Endothelial cell of umbilical vein (primary cell): ENCODE measurements around the gene DIP2C. TPM values are rescaled to one million over a fixed set of nuclear protein-coding genes. Genes with fewer than 3 reads are reported as not detected.

Source experiments
- BruUV-seq: library from RNA; stranded (reverse); fragments of 400-500 nt; replicated peaks from 2 replicates; lab custom pipeline; 2021; lab: Mats Ljungman, UMichigan
- CTCF ChIA-PET: fragments of 300-600, 350-600 bp; sonication (Branson Sonifier 250); formaldehyde crosslinking; loops from one replicate; lab custom pipeline; 2021; ENCODE audit warnings: antibody characterized with exemption, inconsistent platforms; lab: Charles Lee
- POLR2A ChIA-PET: fragments of 300-600, 350-600 bp; sonication (Branson Sonifier 250); formaldehyde crosslinking; loops from one replicate; lab custom pipeline; 2021; ENCODE audit warnings: antibody characterized with exemption, inconsistent platforms; lab: Charles Lee
- DNase-seq: peaks from one replicate; pipeline ENCODE4 v3.0.0-alpha.2; 2011; ENCODE audit warnings: low read depth, low spot score
- FAIRE-seq: peaks from 2 replicates; lab custom pipeline; 2011; peaks lifted over from hg19 to GRCh38; lab: Jason Lieb, UNC
- H2AFZ ChIP-seq: 2 replicates; pipeline ENCODE4 v1.6.0; 2012; ENCODE audit warnings: low read depth, low read length, control low read depth, inconsistent platforms
- H3K27ac ChIP-seq: 2 replicates; pipeline ENCODE4 v1.5.1; 2011; ENCODE audit warnings: low read depth, mild to moderate bottlenecking, control low read depth, low read length, moderate library complexity; ENCODE audit not compliant: insufficient read depth
- H3K27me3 ChIP-seq, 2 experiments: 2 replicates each; pipeline versions ENCODE4 v1.6.0 to v1.6.1; 2011; ENCODE audit warnings: low read length in 2 of 2, mixed read lengths in 1 of 2; ENCODE audit not compliant: control insufficient read depth in 2 of 2, insufficient read depth in 2 of 2
- H3K36me3 ChIP-seq, 2 experiments: 2 replicates in 1 of 2; 3 replicates in 1 of 2; pipeline ENCODE4 v1.5.1; 2011; ENCODE audit warnings: low read length in 2 of 2, mild to moderate bottlenecking in 1 of 2, moderate library complexity in 1 of 2; ENCODE audit not compliant: control insufficient read depth in 2 of 2, insufficient read depth in 2 of 2; ENCODE audit errors: extremely low read depth in 1 of 2
- H3K4me1 ChIP-seq: 3 replicates; pipeline ENCODE4 v1.5.1; 2011; ENCODE audit warnings: mild to moderate bottlenecking, low read length; ENCODE audit not compliant: control insufficient read depth, insufficient read depth; ENCODE audit errors: extremely low read depth
- H3K4me2 ChIP-seq: 2 replicates; pipeline ENCODE4 v1.6.1; 2011; ENCODE audit warnings: low read length, control low read depth, mixed read lengths; ENCODE audit not compliant: insufficient read depth
- H3K4me3 ChIP-seq, 3 experiments: fragments of 200-600 bp in 1 of 3; sonication (generic), shearing (Covaris generic) in 1 of 3; replicated peaks in 1 of 3; 2 replicates each; pipeline ENCODE4 v1.5.1; 2011 to 2016; ENCODE audit warnings: control low read depth in 3 of 3, low read length in 3 of 3, mild to moderate bottlenecking in 2 of 3, inconsistent platforms in 1 of 3, low read depth in 1 of 3, moderate library complexity in 1 of 3; ENCODE audit not compliant: insufficient read depth in 1 of 3
- H3K79me2 ChIP-seq: 2 replicates; pipeline ENCODE4 v1.6.0; 2012; ENCODE audit warnings: low read length, inconsistent platforms; ENCODE audit not compliant: control insufficient read depth, insufficient read depth
- H3K9ac ChIP-seq: replicated peaks from 2 replicates; pipeline ENCODE3; 2011; ENCODE audit warnings: low read length, control low read depth; ENCODE audit not compliant: insufficient read depth; ENCODE audit errors: extremely low read depth
- H3K9me1 ChIP-seq: replicated peaks from 3 replicates; pipeline ENCODE4 v1.6.0; 2011; ENCODE audit warnings: mild to moderate bottlenecking, low read length; ENCODE audit not compliant: control insufficient read depth, insufficient read depth; ENCODE audit errors: extremely low read depth
- H3K9me3 ChIP-seq: replicated peaks from 2 replicates; pipeline ENCODE4 v1.5.1; 2012; ENCODE audit warnings: low read length, inconsistent platforms; ENCODE audit not compliant: control insufficient read depth, insufficient read depth
- H4K20me1 ChIP-seq: replicated peaks from 2 replicates; pipeline ENCODE3; 2011; ENCODE audit warnings: mild to moderate bottlenecking, low read length; ENCODE audit not compliant: control insufficient read depth, insufficient read depth; ENCODE audit errors: extremely low read depth
- EZH2 ChIP-seq: IDR thresholded peaks from 2 replicates; pipeline ENCODE4 v1.6.1; 2012; ENCODE audit warnings: borderline replicate concordance, low read depth, mild to moderate bottlenecking, moderate library complexity, low read length, inconsistent platforms; ENCODE audit not compliant: severe bottlenecking
- FOS ChIP-seq: IDR thresholded peaks from 2 replicates; pipeline ENCODE4 v1.6.1; 2011; ENCODE audit warnings: mild to moderate bottlenecking, low read length, moderate library complexity, borderline replicate concordance; ENCODE audit not compliant: insufficient read depth
- GATA2 ChIP-seq: IDR thresholded peaks from 2 replicates; pipeline ENCODE4 v1.7.0; 2011; ENCODE audit warnings: low read depth, mild to moderate bottlenecking, moderate library complexity, mixed read lengths, low read length; ENCODE audit not compliant: insufficient read length, insufficient read depth
- JUN ChIP-seq: IDR thresholded peaks from 2 replicates; pipeline ENCODE4 v1.6.1; 2011; ENCODE audit warnings: borderline replicate concordance, low read depth; ENCODE audit not compliant: insufficient read length, insufficient read depth
- MYC ChIP-seq: IDR thresholded peaks from one replicate; pipeline ENCODE4 v1.6.1; 2011; ENCODE audit warnings: mild to moderate bottlenecking, low read depth, low read length
- POLR2A ChIP-seq: IDR thresholded peaks from 2 replicates; pipeline ENCODE4 v1.6.1; 2012; ENCODE audit warnings: low read depth, mild to moderate bottlenecking, control low read depth, low read length
- POLR2AphosphoS5 ChIP-seq: IDR thresholded peaks from 2 replicates; pipeline ENCODE4 v1.6.1; 2012; ENCODE audit warnings: low read depth, mild to moderate bottlenecking, control low read depth, low read length, moderate library complexity; ENCODE audit not compliant: insufficient read depth
- dilution Hi-C: fragments of 300-500 bp; cut with MboI; formaldehyde crosslinking; loops from one replicate; pipeline ENCODE4 v1.15.0; 2019; ENCODE audit warnings: low sequenced_read_pairs; ENCODE audit not compliant: extremely low pct_ligation_motif_present
- intact Hi-C: fragments of 100-400 bp; cut with micrococcal nuclease; formaldehyde crosslinking; loops from one replicate; pipeline ENCODE4 v1.10.0; 2022
- polyA plus RNA-seq, 4 experiments: library from polyadenylated mRNA; depleted of rRNA in 3 of 4; stranded (reverse) in 3 of 4; unstranded in 1 of 4; fragments of >200 nt; gene quantifications; 2 replicates each; pipeline versions ENCODE4 v1.2.1 to v1.2.3, GENCODE V29; 2011 to 2012; ENCODE audit warnings: missing spikeins in 1 of 4
- total RNA-seq: library from RNA; stranded (reverse); gene quantifications from 2 replicates; pipeline ENCODE4 v1.2.3, GENCODE V29; 2021
- TF ChIP-seq, protein P1 (sequence below): IDR thresholded peaks from 2 replicates; pipeline ENCODE4 v1.6.1; 2011; ENCODE audit not compliant: insufficient read depth, insufficient read length
- TF ChIP-seq, protein P2 (sequence below), 2 donors: IDR thresholded peaks; 1 replicate in 1 of 2; 2 replicates in 1 of 2; pipeline ENCODE4 v1.5.1; 2011; ENCODE audit warnings: low read length in 2 of 2, mild to moderate bottlenecking in 2 of 2, moderate library complexity in 2 of 2, control low read depth in 1 of 2, inconsistent platforms in 1 of 2, low read depth in 1 of 2; ENCODE audit not compliant: insufficient read depth in 1 of 2; ENCODE audit errors: extremely low read depth in 1 of 2

DIP2C gene
- total and polyA plus RNA-seq, 2 donors (not counting 3 experiments of a cell fraction or from before 2014, with no cell fraction given): 3.6 to 10.7 TPM

DNA sequence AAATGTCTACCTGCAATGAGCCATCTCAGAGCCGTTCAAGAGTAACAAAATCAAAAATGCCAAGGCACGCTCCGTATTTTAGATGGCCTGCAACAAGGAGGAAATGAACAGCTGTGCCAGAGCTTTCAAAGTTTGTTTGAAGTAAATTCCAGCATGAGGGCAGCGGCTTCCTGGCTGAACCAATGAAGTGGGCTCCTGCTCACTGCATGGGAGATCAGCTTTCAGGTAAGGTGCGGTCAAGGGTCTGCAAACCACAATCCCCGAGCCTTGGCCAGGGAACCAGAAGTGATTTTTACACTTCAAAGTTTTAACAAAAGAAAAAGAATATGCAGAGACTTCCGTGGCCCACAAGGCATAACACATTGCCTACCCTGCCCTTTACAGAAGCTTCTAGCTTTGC lies 120.6 kb downstream of the DIP2C start:
- dilution Hi-C loops: no loop called here
- Histone ChIP-seq H3K27me3 (no peaks in the 10 kb centered on the region), H3K4me3 (no peak overlapping the region), H4K20me1 (no peaks in the 10 kb centered on the region), H3K79me2 (no peaks in the 10 kb centered on the region), H3K4me2 (no peak overlapping the region), H3K9ac (no peak overlapping the region), H2AFZ (no peak overlapping the region), H3K9me1 (no peaks in the 10 kb centered on the region), H3K4me1 (no peaks in the 10 kb centered on the region), H3K27ac (no peak overlapping the region), H3K36me3 (no peaks in the 10 kb centered on the region), H3K9me3 (no peaks in the 10 kb centered on the region)
- FAIRE-seq (no peak), DNase-seq (no peak)
- intact Hi-C loops: no loop called here
- CTCF ChIA-PET: interaction anchor here (0.6 kb wide), 1 partner anchor 123 kb away, joined by 3 read pairs; no protein-coding TSS in a partner anchor
- TF ChIP-seq EZH2 (no peak), JUN (no peak), POLR2A (no peak), MYC (no peak), GATA2 (no peak), FOS (no peak)
- BruUV-seq: no TSS peak
- POLR2A ChIA-PET: no interaction called here

DNA sequence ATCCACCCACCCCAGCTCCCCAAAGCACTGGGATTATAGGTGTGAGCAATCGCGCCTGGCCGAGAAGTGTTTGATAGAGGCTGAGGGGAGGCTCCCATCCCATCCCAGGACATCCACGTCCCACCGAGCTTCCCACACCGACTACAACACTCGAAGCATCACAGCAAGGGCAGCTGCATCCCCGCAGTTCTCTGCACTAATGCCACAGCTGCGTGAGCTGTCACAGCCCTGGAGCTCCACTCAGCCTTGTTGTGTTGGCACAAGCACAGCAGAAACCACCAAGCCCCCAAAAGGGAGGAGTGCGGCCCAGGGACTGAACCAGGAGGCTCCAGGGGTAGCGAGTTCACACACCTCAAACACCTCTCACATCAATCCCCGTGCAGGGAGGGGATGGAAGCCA lies 121.6 kb downstream of the DIP2C start:
- DNase-seq (no peak), FAIRE-seq (no peak)
- dilution Hi-C loops: no loop called here
- no peak overlapping the region for H3K4me2 ChIP-seq
- no peaks in the 10 kb centered on the region for H4K20me1 ChIP-seq
- no peak overlapping the region for H3K27ac ChIP-seq
- no peaks in the 10 kb centered on the region for H3K9me3 ChIP-seq
- H3K79me2 ChIP-seq: no peaks in the 10 kb centered on the region
- TF ChIP-seq POLR2A (no peak), FOS (no peak), JUN (no peak), POLR2AphosphoS5 (no peak), GATA2 (no peak), MYC (no peak), EZH2 (no peak)
- TF ChIP-seq, protein P1, sequence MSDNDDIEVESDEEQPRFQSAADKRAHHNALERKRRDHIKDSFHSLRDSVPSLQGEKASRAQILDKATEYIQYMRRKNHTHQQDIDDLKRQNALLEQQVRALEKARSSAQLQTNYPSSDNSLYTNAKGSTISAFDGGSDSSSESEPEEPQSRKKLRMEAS: no peak
- TF ChIP-seq, protein P2, sequence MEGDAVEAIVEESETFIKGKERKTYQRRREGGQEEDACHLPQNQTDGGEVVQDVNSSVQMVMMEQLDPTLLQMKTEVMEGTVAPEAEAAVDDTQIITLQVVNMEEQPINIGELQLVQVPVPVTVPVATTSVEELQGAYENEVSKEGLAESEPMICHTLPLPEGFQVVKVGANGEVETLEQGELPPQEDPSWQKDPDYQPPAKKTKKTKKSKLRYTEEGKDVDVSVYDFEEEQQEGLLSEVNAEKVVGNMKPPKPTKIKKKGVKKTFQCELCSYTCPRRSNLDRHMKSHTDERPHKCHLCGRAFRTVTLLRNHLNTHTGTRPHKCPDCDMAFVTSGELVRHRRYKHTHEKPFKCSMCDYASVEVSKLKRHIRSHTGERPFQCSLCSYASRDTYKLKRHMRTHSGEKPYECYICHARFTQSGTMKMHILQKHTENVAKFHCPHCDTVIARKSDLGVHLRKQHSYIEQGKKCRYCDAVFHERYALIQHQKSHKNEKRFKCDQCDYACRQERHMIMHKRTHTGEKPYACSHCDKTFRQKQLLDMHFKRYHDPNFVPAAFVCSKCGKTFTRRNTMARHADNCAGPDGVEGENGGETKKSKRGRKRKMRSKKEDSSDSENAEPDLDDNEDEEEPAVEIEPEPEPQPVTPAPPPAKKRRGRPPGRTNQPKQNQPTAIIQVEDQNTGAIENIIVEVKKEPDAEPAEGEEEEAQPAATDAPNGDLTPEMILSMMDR (IDR thresholded peaks at IDR 0.05; ENCODE audit: extremely low read depth in 1 of 2, insufficient read depth in 1 of 2, low read depth in 1 of 2, low read length in 2 of 2): no peak
- no peak overlapping the region for H3K4me3 ChIP-seq
- H3K9ac ChIP-seq: no peak overlapping the region
- H2AFZ ChIP-seq: no peak overlapping the region
- ChIA-PET CTCF (no interaction called here), POLR2A (no interaction called here)
- H3K36me3 ChIP-seq: no peaks in the 10 kb centered on the region
- no peaks in the 10 kb centered on the region for H3K27me3 ChIP-seq
- H3K4me1 ChIP-seq: no peaks in the 10 kb centered on the region
- intact Hi-C loops: no loop called here
- no TSS peak for BruUV-seq
- no peaks in the 10 kb centered on the region for H3K9me1 ChIP-seq
